RWPE1 (cell line): ENCODE results near the gene DRC7.

Experiments used
- CTCF ChIA-PET: fragments of 350-600 bp; sonication (Branson Sonifier 250); formaldehyde crosslinking; extraction: SDS; loops from one replicate; lab custom pipeline; 2021; lab: Yijun Ruan, JAX
- POLR2A ChIA-PET: fragments of 400-600 bp; formaldehyde crosslinking; extraction: SDS; loops from one replicate; lab custom pipeline; 2020; ENCODE audit warnings: antibody characterized with exemption; ENCODE audit not compliant: low non-redundant PET; lab: Yijun Ruan, JAX
- DNase-seq: peaks from one replicate; pipeline ENCODE4 v3.0.0; 2012; ENCODE audit warnings: low spot score
- H3K27ac ChIP-seq: fragments of 450-650 bp; 2 replicates; pipeline ENCODE4 v1.5.1; 2017
- TF ChIP-seq, protein P1 (sequence below): fragments of 450-650 bp; conservative IDR thresholded peaks from 2 replicates; pipeline ENCODE4 v1.5.1; 2017; ENCODE audit warnings: low read depth, mild to moderate bottlenecking

The DRC7 gene

DNA sequence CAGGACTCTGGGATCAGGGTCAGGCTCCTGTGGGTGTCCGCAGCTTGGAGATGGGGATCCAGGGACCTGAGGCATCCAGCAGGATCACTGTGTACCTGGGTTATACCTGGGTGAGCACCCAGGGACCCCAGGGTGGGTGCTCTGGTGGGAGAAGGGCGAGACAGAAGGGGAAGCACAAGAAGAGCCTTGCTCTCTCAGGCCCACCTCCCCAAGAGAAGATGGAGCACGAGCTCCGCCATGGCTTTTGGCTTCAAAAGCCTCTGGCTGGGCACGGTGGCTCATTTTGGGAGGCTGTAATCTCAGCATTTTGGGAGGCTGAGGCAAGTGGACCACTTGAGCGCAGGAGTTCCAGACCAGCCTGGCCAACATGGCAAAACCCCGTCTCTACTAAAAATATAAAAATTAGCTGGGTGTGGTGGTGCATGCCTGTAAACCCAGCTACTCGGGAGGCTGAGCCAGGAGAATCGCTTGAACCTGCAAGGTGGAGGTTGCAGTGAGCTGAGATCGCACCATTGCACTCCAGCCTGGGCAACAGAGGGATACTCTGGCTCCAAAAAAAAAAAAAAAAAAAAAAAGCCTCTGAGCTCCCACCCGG, 8.9 kb downstream of the DRC7 start:
- ChIA-PET CTCF (no interaction called here), POLR2A (no interaction called here)
- TF ChIP-seq, protein P1, sequence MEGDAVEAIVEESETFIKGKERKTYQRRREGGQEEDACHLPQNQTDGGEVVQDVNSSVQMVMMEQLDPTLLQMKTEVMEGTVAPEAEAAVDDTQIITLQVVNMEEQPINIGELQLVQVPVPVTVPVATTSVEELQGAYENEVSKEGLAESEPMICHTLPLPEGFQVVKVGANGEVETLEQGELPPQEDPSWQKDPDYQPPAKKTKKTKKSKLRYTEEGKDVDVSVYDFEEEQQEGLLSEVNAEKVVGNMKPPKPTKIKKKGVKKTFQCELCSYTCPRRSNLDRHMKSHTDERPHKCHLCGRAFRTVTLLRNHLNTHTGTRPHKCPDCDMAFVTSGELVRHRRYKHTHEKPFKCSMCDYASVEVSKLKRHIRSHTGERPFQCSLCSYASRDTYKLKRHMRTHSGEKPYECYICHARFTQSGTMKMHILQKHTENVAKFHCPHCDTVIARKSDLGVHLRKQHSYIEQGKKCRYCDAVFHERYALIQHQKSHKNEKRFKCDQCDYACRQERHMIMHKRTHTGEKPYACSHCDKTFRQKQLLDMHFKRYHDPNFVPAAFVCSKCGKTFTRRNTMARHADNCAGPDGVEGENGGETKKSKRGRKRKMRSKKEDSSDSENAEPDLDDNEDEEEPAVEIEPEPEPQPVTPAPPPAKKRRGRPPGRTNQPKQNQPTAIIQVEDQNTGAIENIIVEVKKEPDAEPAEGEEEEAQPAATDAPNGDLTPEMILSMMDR, result no peak
- no peak for DNase-seq
- H3K27ac ChIP-seq, result no peak overlapping the region

- TF ChIP-seq, protein P1, result no peak
- no peak for DNase-seq
- H3K27ac ChIP-seq, result no peak overlapping the region
- ChIA-PET CTCF (interaction anchor here (0.6 kb wide), 1 partner anchor 37 kb away, joined by 3 read pairs; no protein-coding TSS in a partner anchor), POLR2A (no interaction called here)
Observed at GRCh38 chr16:57704011-57704904, 9.7 kb downstream of the DRC7 start.

- ChIA-PET CTCF (interaction anchor here (0.6 kb wide), 1 partner anchor 37 kb away, joined by 3 read pairs; no protein-coding TSS in a partner anchor), POLR2A (no interaction called here)
- TF ChIP-seq, protein P1, result no peak
- DNase-seq, result no peak
- H3K27ac ChIP-seq, result no peak overlapping the region
Observed at GRCh38 chr16:57704905-57705852, 10.6 kb downstream of the DRC7 start.

DNA sequence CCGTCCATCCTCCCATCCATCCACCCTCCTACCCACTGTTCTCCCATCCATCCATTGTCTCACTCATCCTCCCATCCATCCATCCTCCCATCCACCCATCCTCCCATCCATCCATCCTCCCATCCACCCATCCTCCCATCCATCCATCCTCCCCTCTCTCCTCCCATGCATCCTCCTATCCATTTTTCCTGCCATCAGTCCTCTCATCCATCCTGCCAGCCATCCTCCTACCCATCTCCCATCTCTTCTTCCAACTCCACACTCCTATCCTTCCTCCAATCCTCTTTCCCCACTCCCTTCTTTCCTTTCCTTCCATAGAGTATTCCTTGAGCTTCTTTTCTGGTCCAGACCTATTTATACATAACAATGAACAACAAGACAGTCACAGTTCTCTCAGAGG, 12.1 kb downstream of the DRC7 start:
- TF ChIP-seq, protein P1, result no peak
- no peak for DNase-seq
- ChIA-PET POLR2A (interaction anchor here (0.5 kb wide), 1 partner anchor 117 kb away, joined by 4 read pairs; no protein-coding TSS in a partner anchor), CTCF (no interaction called here)
- no peak overlapping the region for H3K27ac ChIP-seq

DNA sequence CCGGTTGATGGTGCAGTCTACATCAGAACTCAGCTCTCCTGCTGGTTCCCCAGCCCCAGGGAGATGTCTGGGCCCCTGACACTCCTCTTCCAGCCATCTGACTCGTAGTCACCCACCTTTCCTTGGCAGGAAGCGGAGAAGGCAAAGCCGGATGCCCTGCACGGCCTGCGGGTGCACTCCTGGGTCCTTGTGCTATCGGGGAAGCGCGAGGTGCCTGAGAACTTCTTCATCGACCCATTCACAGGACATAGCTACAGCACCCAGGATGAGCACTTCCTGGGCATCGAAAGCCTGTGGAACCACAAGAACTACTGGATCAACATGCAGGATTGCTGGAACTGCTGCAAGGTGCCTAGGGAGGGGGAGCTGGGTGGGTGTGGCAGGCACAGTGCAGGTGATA, 12.7 kb downstream of the DRC7 start:
- POLR2A ChIA-PET, result no interaction called here
- H3K27ac ChIP-seq, result no peak overlapping the region
- CTCF ChIA-PET, result interaction anchor here (0.6 kb wide), 1 partner anchor 59 kb away, joined by 4 read pairs; no protein-coding TSS in a partner anchor
- DNase-seq, result no peak
- TF ChIP-seq, protein P1, result no peak

GRCh38 chr16:57708168-57708567, 13.6 kb downstream of the DRC7 start:
- POLR2A ChIA-PET, result no interaction called here
- CTCF ChIA-PET, result no interaction called here

More at GRCh38 chr16:57708168-57708567, 13.6 kb downstream of the DRC7 start:
- TF ChIP-seq, protein P1, result no peak
- H3K27ac ChIP-seq, result no peak overlapping the region
- no peak for DNase-seq
